NCI-H774 (cell line): Measurements from ENCODE around the gene PRKAR1B.

Experiments
- DNase-seq: peaks from one replicate; lab custom pipeline; 2025; lab: John Stamatoyannopoulos, UW

PRKAR1B gene

DNA sequence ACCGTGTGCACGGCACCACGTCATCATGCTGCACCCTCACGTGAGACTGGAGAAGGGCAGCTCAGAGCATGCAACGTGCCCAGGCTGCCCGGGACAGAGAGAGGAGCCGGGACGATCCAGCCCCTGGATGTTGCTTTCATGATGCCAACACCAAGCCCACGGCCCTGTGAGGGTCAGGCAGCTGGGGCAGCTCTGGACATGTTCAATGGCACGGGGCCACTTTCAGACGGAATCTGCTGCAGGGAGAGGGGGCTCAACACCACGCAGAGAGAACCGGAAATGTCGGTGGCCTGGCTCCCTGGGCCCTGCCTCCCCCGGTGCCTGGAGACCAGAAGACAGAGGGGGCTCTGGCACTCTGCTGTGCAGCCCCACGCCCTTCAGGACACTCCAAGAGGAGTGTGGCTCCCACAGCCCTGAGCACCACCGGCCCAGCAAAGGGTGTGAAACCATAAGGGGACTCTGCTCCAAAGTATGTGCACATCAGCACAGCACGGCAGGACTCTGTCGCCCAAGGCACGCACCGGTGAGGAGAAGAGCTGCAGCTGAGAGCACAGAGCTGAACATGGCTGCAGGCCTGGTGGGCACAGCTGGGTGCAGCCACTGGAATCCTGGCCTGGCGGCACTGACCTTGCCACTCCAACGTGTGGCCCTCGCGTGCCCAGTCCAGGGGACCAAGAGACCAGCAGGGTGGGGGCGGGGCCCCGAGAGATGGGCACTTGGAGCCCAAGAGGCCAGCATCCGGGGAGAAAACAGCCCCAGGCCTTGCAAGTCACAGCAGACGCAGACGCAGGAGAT lies 137.1 kb downstream of the PRKAR1B start:
- DNase-seq = no peak

DNA sequence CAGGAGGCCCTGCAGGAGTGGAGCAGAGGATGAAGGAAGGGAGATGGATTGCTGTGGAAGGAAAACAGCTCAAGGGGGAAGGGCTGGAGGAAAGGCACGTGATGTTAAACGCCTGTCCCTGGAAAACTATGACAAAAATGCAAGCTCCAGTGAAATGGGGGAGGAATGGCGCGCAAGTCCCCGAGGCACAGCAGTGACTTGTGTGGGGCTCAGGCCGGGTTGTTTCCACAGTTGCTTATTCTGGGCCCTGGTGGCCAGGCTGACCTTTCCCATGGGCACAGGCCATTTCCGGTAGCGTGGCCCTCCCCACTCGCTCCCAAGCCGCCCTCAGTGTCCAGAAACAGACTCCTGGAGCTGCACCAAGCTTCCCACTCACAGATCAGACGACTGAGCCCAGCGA lies 139.3 kb downstream of the PRKAR1B start:
- no peak for DNase-seq

DNA sequence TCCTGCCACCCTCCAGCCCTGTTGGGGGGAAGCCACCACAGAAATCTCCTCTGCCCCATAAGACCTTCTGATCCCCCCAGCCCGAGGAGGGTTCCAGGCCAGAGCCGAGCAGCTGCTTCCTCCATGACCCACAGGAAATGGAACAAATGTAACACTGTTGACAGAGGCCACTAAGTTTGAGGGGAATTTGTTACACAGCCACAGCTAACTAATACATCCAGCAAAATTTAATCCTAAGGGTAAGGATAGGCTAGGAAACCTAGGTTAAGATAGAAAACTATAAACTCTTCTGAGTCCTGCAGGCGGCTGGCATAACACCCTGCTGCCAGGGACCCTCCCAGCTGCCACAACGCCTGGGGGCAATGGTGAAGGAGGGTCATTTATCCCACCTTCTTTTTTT lies 140.6 kb downstream of the PRKAR1B start:
- no peak for DNase-seq

DNA sequence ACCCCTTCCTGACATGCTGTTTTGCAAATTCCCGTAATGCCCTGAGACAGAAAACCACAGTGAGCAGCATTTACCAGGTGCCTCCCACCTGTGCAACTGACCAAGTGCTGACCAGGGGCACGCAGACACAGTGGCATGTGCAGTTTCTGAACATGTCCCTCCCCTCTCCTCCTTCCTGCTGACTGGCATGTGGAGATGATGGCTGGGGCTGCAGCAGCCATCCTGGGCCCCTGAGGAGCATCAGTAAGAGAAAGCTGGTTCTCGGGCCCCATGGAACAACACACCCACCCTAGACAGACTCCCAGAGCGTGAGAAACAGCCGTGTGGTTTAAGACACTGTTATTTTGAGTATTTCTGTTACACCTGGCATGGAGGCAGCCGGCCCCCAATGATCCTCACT lies 141.2 kb downstream of the PRKAR1B start:
- DNase-seq = no peak

DNA sequence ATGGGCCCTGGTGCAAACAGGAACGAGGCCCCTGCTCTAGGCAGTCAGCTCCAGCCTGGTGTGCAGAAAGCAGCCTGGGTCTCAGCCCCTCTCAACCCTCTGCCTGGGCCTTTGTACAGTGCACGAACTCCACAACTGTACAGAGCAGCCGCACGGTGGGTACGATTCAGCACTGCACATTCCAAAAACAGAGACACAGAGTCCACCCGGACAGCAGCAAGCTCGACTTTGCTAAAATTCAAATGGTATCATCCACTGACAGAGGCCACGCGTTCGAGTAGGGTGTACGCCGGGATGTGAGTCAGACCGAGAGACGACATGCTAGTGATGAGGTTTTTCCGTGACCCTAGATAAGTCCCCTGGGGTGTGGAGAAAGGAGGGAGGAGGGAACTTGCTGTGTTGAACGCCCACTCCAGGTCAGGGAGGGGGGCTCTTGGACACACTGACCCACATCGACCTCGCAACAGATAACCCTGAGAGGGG lies 141.8 kb downstream of the PRKAR1B start:
- DNase-seq = no peak

DNA sequence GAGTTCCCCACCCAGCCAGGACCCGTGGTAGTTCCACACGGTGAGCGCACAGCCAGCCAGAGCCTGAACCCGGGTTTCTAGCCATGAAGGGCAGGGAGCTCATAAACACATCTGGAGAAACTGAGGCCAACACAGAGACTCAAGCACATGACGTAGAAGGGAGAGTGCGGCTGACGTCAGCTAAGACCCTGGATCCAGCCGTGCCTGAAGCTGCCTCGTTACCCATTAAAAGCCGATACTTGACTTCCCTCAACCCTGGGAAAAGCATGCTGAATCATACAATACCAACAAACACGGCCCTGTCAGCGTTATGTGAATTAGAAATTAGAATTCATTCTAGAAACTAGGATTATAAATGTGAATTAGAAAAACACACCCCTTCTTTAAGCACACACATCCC lies 142.3 kb downstream of the PRKAR1B start:
- DNase-seq = no peak

DNA sequence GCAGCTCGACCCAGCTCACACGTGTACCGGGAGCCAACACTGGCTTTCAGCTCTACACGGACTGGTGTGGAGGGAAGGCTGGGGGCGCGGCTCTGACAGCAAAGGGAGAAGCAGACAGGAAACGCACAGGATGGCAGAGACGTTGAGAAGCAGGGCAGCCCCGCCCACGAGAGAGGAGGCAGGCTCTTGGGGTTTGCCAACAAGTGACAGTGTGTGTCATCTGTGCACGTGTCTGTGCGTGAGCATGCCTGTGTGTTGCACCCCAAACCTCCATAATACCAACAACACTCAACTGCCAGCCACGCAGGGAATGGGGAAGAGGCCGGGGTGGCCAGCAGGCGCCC lies 143.0 kb downstream of the PRKAR1B start:
- DNase-seq = no peak

DNA sequence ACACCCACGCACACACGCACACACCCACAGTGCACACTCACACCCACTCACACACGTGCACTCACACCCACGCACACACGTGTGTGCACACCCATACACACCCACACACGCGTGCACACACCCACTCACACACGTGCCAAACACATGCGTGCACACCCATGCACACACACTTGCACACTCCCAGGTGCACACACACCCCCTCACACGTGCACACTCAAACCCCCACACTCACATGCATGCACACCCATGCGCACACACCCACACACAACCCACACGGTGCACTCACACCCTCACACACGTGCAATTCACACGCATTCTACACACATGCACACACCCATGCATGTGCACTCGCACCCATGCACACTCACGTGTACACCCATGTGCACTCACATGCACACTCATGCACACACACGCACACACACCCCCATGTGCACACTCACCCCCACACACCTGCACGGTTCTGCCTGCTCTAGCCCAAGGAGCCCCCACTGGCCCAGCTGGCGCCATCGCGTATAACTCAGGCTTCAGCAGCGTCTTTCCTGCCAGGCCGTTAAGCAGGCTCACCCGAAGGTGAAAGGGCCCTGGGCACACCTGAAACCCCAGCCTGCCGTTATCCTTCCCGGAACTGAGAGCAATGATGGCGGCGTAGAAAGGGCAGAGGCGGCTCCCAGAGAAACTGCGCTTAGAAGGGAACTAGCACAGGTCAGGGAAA lies 143.5 kb downstream of the PRKAR1B start:
- DNase-seq = no peak

DNA sequence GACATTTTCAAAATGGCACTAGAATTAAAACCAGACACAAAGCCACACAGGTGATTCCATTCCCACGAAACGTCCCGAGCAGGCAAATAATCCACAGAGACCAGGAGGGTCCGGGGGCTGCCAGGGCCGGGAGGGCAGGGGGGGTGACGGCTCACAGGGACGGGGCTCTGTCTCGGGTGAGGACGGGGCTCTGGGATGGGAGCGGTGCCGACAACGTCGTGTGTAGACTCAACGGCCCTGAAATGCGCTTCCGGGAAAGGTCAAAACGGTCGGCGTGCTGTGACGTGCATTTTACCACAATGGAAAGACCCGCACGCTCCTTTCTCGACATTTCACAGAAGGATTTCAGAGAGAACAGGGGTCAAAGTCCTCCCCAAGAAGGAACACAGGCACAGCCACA lies 144.2 kb downstream of the PRKAR1B start:
- no peak for DNase-seq

DNA sequence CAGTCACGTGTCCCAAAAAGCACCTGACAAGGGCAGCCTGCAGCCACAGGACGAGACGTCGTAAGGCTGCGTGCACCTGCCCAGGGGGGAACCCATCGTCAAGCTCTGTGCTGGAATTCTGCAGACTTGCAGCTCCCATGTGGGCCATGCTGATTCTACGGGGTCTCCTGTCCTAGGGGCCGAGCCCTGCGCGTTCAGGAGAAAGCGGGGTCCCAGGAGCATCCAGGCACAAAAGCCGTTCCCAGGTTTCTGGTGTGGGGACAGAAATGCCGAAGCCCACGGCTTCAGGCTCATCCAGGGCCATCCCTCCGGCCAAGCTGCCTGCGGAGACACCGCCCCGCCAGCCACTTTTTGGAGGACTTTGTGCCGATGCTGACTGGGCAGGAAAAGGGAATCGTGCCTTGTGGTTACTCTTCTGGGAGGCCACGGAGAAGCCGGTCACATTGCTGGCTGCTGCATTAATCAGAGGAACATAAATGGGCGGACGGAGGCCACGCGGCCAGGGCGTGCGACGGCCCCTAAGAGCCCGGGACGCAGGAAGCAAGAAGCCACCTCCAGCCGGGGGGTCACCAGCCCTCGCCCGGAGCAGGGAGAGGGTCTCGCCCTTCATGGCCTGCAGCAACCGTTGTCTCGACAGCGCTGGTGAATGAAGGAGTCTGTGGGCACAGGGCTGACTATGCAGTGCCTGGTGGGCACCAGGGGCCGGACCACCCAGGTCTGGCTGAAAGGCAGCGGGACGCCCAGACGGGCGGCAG lies 144.8 kb downstream of the PRKAR1B start:
- no peak for DNase-seq

DNA sequence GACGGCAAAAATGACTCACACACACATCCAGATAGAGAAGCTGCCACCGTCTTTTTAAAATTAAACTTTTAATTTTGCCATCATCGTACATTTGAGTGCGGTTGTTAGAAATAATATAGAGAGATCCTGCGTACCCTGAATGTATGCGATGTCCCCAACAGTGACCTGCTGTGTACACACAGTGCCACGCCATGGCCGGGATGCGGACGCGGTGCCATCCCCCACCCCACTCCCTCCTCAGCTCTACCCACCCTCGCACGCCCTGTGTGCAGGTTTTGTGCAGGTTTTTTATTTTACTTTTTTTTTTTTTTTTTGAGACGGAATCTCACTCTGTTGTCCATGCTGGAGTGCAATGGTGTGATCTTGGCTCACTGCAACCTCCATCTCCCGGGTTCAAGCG lies 148.7 kb downstream of the PRKAR1B start:
- no peak for DNase-seq

DNA sequence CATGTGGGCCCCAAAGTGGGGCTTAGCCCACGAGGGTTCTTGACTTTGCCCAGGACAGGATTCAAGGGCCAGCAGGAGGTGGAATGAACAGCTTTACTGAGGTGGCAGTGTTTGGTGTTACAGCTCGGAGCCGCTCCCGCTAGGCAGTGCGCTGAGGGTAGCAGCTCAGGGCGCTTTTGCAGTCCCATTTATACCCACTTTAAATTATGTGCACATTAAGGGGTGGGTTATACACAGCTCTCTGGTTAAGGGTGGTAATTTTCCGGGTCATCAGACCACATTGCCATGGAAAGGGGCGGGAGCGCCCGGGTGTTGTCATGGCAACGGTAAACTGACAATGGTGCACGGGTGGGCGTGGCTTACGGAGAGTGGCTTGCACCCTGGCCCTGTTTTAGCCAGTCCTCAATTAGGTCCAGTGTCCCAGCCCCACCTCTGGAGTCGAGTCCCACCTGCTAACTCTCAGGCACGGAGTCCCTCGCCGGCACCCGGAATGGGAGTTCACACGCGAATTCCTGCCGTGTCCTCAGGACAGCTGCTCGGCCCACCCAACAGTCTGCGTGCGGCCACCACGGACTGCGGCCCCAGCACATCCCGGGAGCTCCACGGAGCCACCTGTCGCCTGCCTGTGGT lies 149.2 kb downstream of the PRKAR1B start:
- no peak for DNase-seq

DNA sequence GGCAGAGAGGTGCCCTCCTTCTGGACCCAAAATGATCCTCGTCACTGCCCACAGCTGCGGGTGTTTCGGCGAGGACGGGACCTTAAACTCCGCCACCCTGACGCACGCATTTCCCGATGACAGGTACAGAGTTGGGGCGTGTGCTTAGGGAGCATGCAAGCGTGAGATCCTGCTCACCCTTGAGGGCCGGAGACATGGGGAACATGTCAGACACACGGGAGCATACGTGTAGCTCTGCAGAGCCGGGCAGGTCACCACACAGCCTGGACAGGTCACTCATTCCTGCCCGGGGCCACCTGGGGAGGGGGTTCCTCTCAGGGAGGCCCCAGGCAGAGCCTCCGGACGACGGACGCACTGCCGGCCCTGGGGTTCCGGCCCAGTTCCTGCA lies 149.8 kb downstream of the PRKAR1B start:
- DNase-seq = no peak

DNA sequence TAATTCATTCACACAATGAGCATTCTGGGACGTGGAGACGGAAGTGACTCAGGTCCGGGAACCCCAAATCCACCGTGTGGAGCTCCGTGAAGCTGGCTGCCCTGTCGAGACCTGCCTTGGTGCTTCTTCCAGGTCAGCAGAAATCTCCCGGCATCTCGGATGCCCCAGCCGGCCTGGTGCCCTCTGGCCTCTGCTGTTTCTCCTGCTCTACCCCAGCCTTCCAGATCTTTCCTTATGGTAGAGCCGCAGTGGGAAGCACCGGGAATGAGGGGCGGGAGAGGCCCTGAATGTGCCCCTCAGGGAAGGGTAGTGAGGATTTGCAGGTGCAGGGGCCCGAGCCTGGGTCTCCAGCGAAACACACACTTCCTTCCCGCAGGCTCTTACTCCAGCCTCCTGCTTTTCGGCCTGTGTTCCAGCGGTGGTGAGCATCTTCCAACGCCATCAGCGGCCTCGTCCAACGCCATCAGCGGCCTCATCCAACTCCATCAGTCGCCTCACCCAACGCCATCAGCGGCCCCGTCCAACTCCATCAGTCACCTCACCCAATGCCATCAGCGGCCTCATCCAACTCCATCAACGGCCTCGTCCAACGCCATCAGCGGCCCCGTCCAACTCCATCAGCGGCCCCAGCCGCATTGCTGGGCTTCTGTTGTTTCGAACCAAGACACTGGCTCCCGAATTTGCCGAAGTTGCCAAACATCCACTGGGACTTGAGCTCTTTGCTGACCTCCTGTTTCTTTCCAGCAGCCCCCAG lies 150.4 kb downstream of the PRKAR1B start:
- DNase-seq = no peak

DNA sequence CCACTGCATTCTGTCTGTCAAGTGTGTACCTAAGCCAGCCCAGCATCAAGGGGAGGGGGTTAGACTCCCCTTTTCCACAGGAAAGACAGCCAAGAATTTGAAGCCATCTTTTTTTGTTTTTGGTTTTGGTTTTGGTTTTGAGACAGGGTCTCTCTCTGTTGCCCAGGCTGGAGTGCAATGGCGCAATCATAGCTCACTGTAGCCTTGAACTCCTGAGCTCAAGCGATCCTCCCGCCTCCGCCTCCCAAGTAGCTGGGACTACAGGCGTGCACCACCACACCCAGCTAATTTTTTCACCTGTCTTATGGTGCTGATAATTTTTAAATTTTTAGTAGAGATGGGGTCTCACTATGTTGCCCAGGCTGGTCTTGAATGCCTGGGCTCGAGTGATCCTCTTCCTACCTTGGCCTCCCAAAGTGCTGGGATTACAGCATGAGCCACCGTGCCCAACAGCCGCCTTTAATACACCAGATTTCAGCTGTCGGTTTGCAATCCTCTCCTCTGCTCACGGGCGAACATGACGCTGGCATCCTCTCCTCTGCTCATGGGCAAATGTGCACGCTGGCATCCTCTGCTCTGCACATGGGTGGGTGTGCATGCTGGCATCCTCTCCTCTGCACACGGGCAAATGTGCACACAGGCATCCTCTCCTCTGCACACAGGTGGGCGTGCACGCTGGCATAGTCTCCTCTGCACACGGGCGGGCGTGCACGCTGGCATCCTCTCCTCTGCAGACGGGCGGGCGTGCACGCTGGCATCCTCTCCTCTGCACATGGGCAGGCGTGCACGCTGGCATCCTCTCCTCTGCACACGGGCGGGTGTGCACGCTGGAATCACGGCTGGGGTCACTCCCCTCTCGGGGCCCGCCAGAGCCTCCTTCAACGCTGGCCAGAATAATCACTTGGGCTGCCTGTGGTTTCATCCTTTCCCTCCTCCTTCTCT lies 151.4 kb downstream of the PRKAR1B start:
- no peak for DNase-seq

DNA sequence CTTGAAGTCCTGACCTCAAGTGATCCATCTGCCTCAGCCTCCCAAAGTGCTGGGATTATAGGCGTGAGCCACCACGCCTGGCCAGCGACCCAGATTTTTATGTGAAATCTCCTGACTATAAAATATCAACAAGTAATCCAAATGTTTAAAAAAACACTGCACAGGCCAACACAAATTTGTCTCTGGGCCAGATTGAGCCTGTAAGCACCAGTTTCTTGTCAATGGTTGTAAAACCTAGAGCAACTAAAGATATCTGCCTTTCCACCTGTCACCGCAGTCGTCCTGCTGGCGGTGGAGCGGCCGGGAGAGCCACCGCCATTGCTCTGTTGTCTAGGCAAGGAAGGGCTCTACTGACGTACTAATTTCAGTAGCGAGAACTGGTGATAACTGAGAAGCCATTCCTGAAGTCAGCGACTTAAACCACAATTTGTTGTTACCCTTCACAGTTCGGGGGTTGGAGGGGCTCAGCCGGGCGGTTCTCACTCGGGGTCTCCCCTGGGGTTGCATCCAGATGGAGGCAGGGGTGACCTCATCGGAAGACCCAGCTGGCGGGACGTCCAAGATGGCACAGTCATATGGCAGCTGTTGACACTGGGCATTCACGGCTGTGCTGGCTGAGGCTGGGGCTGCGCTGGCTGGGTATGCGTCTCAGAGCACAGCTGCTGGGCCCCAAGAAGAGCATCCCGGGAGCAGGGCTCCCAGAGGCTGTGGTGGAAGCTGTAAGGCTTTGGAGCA lies 152.3 kb downstream of the PRKAR1B start:
- no peak for DNase-seq

DNA sequence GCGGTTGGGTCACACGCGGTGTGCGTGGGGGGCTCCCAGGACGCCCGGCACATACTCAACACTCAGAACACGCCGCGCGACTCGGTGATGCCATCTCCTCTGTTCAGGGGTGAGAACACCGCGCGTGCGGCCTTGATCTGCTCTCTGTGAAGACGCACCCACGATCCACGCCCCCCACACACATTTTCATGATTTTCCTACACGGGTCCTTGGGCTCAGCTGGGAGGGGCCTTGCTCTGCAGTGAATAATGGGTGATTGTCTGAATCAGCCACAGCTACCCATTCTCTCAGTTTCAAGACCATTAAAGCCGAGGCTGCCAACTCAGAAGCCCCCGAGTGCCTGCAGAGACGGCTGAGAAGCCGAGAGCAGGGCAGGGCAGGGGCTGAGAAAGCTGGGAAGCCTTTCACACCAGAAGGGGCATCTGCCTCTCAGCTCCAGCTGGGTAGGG lies 153.1 kb downstream of the PRKAR1B start:
- DNase-seq = no peak

DNA sequence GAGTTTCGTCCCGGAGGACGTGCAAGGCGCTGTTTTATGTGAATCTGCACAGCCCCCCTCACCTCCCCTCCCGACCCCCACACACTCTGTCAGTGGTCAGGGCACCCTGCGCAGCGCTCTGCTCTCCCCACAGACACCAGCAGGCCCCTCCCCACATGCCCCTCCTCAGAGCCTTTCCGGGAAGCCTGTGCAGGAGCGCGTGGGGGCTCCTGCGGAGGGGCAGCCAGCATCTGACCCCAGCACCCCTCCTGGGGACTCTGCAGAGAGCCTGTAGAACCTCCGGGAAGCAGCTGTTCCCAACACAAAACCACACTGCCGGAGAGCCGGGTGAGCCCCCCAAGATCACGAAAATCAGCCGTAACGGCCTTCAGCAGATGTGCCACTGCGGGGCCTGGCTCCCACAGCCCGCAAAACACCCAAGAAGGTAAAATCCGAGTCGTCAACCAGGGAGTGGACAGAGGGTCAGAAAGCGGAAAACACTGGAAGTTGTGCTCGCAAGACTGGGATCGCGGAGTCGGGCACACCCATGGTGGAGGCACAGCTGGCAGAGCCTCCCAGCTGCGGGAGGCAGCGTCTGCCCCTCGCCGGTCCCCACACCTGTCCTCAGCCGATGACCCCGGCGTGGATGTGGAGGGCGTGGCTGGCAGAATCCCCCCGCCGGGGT lies 153.7 kb downstream of the PRKAR1B start:
- DNase-seq = no peak
